Stomach (tissue), 9 donors: ENCODE data around the gene INAFM2. TPM values are rescaled to one million over a fixed set of nuclear protein-coding genes. Genes with fewer than 3 reads are reported as not detected.

Experiments used
- DNase-seq, 2 donors: peaks; one replicate each; pipeline versions ENCODE4 v3.0.0 to v3.0.0-alpha.2; 2013 to 2019
- H3K27ac ChIP-seq, 5 donors: fragments of 200-600 bp in 4 of 5; sonication (generic) in 4 of 5; one replicate each; pipeline ENCODE4 v1.5.1; 2013 to 2019; ENCODE audit warnings: mild to moderate bottlenecking in 1 of 5, moderate library complexity in 1 of 5
- H3K27me3 ChIP-seq, 3 donors: fragments of 200-600 bp; sonication (generic); one replicate each; pipeline ENCODE4 v1.5.1; 2017 to 2019; ENCODE audit warnings: mixed run types in 1 of 3
- H3K36me3 ChIP-seq, 4 donors: fragments of 200-600 bp; sonication (generic); 1 replicate in 3 of 4; 2 replicates in 1 of 4; pipeline ENCODE4 v1.5.1; 2016 to 2019
- H3K4me1 ChIP-seq, 4 donors: fragments of 200-600 bp; sonication (generic); one replicate each; pipeline ENCODE4 v1.5.1; 2016 to 2019
- H3K4me3 ChIP-seq, 4 donors: fragments of 200-600 bp; sonication (generic) in 3 of 4; one replicate each; pipeline ENCODE4 v1.5.1; 2016 to 2019; ENCODE audit warnings: mild to moderate bottlenecking in 1 of 4
- H3K9me3 ChIP-seq, 4 donors: fragments of 200-600 bp; sonication (generic); one replicate each; pipeline ENCODE4 v1.5.1; 2016 to 2019
- EP300 ChIP-seq: sonication (generic); formaldehyde crosslinking; IDR thresholded peaks from one replicate; pipeline ENCODE4 v1.6.1; 2017; ENCODE audit warnings: antibody characterized with exemption
- POLR2A ChIP-seq, 4 donors: fragments of 450-650 bp; IDR thresholded peaks; one replicate each; pipeline ENCODE4 v1.6.1; 2016; ENCODE audit warnings: antibody characterized with exemption in 4 of 4, control low read depth in 2 of 4, mild to moderate bottlenecking in 1 of 4, moderate library complexity in 1 of 4
- POLR2AphosphoS5 ChIP-seq, 3 donors: sonication (generic); formaldehyde crosslinking; IDR thresholded peaks; one replicate each; pipeline ENCODE4 v1.6.1; 2016; ENCODE audit warnings: antibody characterized with exemption in 3 of 3
- WGBS, 5 donors: extraction: QIAGEN DNeasy Blood & Tissue Kit in 3 of 5; methylation state at CpG; one replicate each; pipeline versions ENCODE4 v1.1.5 to v1.1.7; 2013 to 2018; 5-methylcytosine and 5-hydroxymethylcytosine counted together
- intact Hi-C: fragments of 100-400 bp; cut with DNase I; formaldehyde crosslinking; loops from one replicate; pipeline ENCODE4 v1.15.1; 2023; ENCODE audit warnings: low total_unique reads
- polyA plus RNA-seq, 3 donors: library from polyadenylated mRNA; stranded (reverse); fragments of 200-250 nt; gene quantifications; one replicate each; pipeline ENCODE4 v1.2.3, GENCODE V29; 2013
- total RNA-seq, 5 donors: library from RNA; depleted of rRNA; stranded (reverse); fragments of >200 nt; gene quantifications; one replicate each; pipeline versions ENCODE4 v1.1.0 to v1.2.3, GENCODE V29; 2014 to 2016
- TF ChIP-seq, protein P1 (sequence below), 7 experiments: fragments of 450-650 bp in 4 of 7; fragments of 200-600 bp in 3 of 7; sonication (generic) in 3 of 7; IDR thresholded peaks; one replicate each; pipeline ENCODE4 v1.5.1; 2016 to 2019; ENCODE audit warnings: antibody characterized with exemption in 7 of 7, control low read depth in 2 of 7, mild to moderate bottlenecking in 1 of 7
- donor health status: healthy with polysubstance abuse.
- donor health status: Bipolar disorder and iron deficiency.
- donor health status: healthy.

Gene INAFM2
- total and polyA plus RNA-seq, 8 donors, result 3.4 to 65.2 (median 20.4) TPM

GRCh38 chr15:40302288-40302886 is 21.1 kb upstream of the INAFM2 start:
- no peak for TF ChIP-seq POLR2A (IDR thresholded peaks at IDR 0.05)
- no peak for TF ChIP-seq POLR2AphosphoS5 (IDR thresholded peaks at IDR 0.05)
- TF ChIP-seq EP300, result no peak
- TF ChIP-seq, protein P1, sequence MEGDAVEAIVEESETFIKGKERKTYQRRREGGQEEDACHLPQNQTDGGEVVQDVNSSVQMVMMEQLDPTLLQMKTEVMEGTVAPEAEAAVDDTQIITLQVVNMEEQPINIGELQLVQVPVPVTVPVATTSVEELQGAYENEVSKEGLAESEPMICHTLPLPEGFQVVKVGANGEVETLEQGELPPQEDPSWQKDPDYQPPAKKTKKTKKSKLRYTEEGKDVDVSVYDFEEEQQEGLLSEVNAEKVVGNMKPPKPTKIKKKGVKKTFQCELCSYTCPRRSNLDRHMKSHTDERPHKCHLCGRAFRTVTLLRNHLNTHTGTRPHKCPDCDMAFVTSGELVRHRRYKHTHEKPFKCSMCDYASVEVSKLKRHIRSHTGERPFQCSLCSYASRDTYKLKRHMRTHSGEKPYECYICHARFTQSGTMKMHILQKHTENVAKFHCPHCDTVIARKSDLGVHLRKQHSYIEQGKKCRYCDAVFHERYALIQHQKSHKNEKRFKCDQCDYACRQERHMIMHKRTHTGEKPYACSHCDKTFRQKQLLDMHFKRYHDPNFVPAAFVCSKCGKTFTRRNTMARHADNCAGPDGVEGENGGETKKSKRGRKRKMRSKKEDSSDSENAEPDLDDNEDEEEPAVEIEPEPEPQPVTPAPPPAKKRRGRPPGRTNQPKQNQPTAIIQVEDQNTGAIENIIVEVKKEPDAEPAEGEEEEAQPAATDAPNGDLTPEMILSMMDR (IDR thresholded peaks at IDR 0.05), result no peak
- 90 to 94% (median 92%) methylated on average over 9 to 19 of the region's 19 CpGs for WGBS, 5 donors
- Histone ChIP-seq H3K9me3 (peaks cover 0 to 5% (median 0%) of the 10 kb centered on the region in 4 donors), H3K27ac (no peak overlapping the region), H3K36me3 (peaks cover 0 to 29% (median 0%) of the 10 kb centered on the region in 4 donors), H3K27me3 (no peaks in the 10 kb centered on the region), H3K4me1 (peaks cover 1 to 27% (median 4%) of the 10 kb centered on the region in 4 donors), H3K4me3 (no peak overlapping the region)
- intact Hi-C loops, result no loop called here
- DNase-seq, result no peak

DNA sequence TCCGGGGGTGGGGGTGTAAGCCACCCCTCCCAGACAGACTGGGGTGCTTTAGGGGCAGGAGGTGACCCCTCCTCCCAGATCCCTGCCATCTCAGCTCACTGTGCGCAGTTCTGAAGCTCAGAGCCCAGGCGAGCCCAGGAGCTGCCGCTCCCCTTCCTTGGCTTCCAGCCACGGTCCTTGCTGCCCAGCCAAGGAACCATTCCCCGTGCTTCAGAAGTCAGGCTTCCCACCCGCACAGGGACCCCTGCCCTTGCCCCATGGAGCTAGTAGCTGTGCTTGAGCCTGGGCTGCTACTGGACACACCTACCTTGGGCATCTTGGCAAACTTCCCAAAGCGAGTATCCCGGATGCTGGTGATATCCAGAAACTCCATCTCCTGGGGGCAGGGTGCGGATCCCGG is 20.5 kb upstream of the INAFM2 start:
- peaks cover 0 to 5% (median 0%) of the 10 kb centered on the region in 4 donors for H3K9me3 ChIP-seq
- TF ChIP-seq, protein P1 (IDR thresholded peaks at IDR 0.05), result no peak
- no peak for TF ChIP-seq POLR2A (IDR thresholded peaks at IDR 0.05)
- peaks cover 0 to 25% (median 0%) of the 10 kb centered on the region in 4 donors for H3K36me3 ChIP-seq
- peaks cover 3 to 33% (median 9%) of the 10 kb centered on the region in 4 donors for H3K4me1 ChIP-seq
- no peak overlapping the region for H3K4me3 ChIP-seq
- WGBS, 5 donors, result 46 to 64% (median 60%) methylated on average over 5 to 11 of the region's 11 CpGs
- peaks cover 0 to 3% (median 0%) of the 10 kb centered on the region in 3 donors for H3K27me3 ChIP-seq
- intact Hi-C loops, result no loop called here
- no peak overlapping the region for H3K27ac ChIP-seq
- no peak for DNase-seq

- Histone ChIP-seq H3K36me3 (peaks cover 0 to 20% (median 0%) of the 10 kb centered on the region in 4 donors), H3K4me1 (peaks cover 3 to 38% (median 13%) of the 10 kb centered on the region in 4 donors), H3K27ac (no peak overlapping the region), H3K4me3 (no peak overlapping the region), H3K27me3 (peaks cover 0 to 5% (median 0%) of the 10 kb centered on the region in 3 donors), H3K9me3 (peaks cover 0 to 5% (median 0%) of the 10 kb centered on the region in 4 donors)
- 78 to 100% (median 94%) methylated on average over 2 of the region's 2 CpGs for whole genome bisulfite sequencing, 5 donors
- TF ChIP-seq, protein P1 (IDR thresholded peaks at IDR 0.05), result no peak
- TF ChIP-seq EP300, result no peak
- no peak for TF ChIP-seq POLR2AphosphoS5 (IDR thresholded peaks at IDR 0.05)
- TF ChIP-seq POLR2A (IDR thresholded peaks at IDR 0.05), result no peak
- no peak for DNase-seq
- intact Hi-C loops, result no loop called here
Observed at GRCh38 chr15:40303576-40303975, 19.9 kb upstream of the INAFM2 start.

- Histone ChIP-seq H3K27me3 (peaks cover 0 to 8% (median 0%) of the 10 kb centered on the region in 3 donors), H3K27ac (no peak overlapping the region), H3K9me3 (peaks cover 0 to 5% (median 0%) of the 10 kb centered on the region in 4 donors), H3K36me3 (peaks cover 0 to 19% (median 0%) of the 10 kb centered on the region in 4 donors), H3K4me1 (peaks cover 3 to 53% (median 21%) of the 10 kb centered on the region in 4 donors), H3K4me3 (no peak overlapping the region)
- TF ChIP-seq EP300 (no peak), POLR2A (IDR thresholded peaks at IDR 0.05) (no peak), POLR2AphosphoS5 (IDR thresholded peaks at IDR 0.05) (no peak)
- TF ChIP-seq, protein P1 (IDR thresholded peaks at IDR 0.05), result no peak
- no peak for DNase-seq
- WGBS, 5 donors, result 76 to 97% (median 90%) methylated on average over 2 to 4 of the region's 4 CpGs
- intact Hi-C loops, result no loop called here
Observed at GRCh38 chr15:40305281-40305680, 18.2 kb upstream of the INAFM2 start.
